RWPE2 (cell line): Measurements from ENCODE around the gene CD3D.

ENCODE experiments used
- ATAC-seq: fragments of 200-7000 bp; cut with Tn5 transposase; 3 replicates; pipeline ENCODE4 v1.9.1; 2021; ENCODE audit warnings: low read depth
- DNase-seq: peaks from one replicate; pipeline ENCODE4 v3.0.0-alpha.2; 2020; ENCODE audit warnings: low spot score
- H3K27ac ChIP-seq: fragments of 450-650 bp; 2 replicates; pipeline ENCODE4 v1.5.1; 2017; ENCODE audit warnings: mild to moderate bottlenecking; ENCODE audit not compliant: poor library complexity, severe bottlenecking
- H3K27me3 ChIP-seq: fragments of 250-450 bp; sonication (Bioruptor Pico); 2 replicates; pipeline ENCODE4 v1.5.1; 2021; ENCODE audit warnings: mild to moderate bottlenecking, moderate library complexity; ENCODE audit not compliant: insufficient read depth, poor library complexity, severe bottlenecking
- H3K36me3 ChIP-seq: fragments of 250-450 bp; sonication (Bioruptor Pico); 2 replicates; pipeline ENCODE4 v1.5.1; 2020; ENCODE audit warnings: low read depth, mild to moderate bottlenecking, moderate library complexity
- H3K4me1 ChIP-seq: fragments of 250-450 bp; sonication (Bioruptor Pico); 2 replicates; pipeline ENCODE4 v1.5.1; 2021; ENCODE audit warnings: mild to moderate bottlenecking, moderate library complexity; ENCODE audit not compliant: insufficient read depth, poor library complexity, severe bottlenecking
- H3K4me3 ChIP-seq: fragments of 250-450 bp; sonication (Bioruptor Pico); 2 replicates; pipeline ENCODE4 v1.5.1; 2021; ENCODE audit warnings: mild to moderate bottlenecking, moderate library complexity; ENCODE audit not compliant: severe bottlenecking
- H3K9me3 ChIP-seq: fragments of 250-450 bp; sonication (Bioruptor Pico); 2 replicates; pipeline ENCODE4 v1.5.1; 2021; ENCODE audit warnings: mild to moderate bottlenecking, moderate library complexity; ENCODE audit not compliant: severe bottlenecking
- TF ChIP-seq, protein P1 (sequence below): fragments of 450-650 bp; IDR thresholded peaks from one replicate; pipeline ENCODE4 v1.5.1; 2017; ENCODE audit warnings: mild to moderate bottlenecking, moderate library complexity; ENCODE audit not compliant: poor library complexity, severe bottlenecking

Gene CD3D

DNA sequence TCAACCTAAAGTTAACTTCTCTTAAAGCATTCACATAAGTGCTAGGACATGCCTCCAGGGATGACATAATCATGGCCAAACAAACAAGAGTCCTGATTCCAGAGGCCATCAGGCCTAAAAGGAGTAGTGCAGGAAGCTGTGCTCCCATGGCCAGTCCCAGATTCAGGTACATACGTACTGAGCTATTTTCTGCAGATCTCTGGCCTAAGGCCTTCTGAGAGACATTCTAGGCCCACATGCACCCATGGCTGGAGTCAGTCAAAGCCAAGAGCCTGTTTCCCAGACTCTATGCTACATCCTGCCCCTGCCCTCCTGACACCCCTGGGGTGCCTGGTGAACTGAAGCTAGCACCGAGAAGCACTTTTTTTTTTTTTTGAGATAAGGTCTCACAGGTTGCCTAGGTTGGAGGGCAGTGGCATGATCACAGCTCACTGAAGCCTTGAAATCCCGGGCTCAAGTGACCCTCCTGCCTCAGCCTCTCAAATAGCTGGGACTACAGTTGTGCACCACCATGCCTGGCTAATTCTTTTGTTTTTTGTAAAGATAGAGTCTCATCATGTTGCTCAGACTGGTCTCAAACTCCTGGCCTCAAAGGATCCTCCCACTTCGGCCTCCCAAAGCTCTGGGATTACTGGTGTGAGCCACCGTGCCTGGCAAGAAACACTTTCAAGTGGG is 553 bp downstream of the CD3D start:
- no peaks in the 10 kb centered on the region for H3K4me1 ChIP-seq
- no peaks in the 10 kb centered on the region for H3K36me3 ChIP-seq
- no peak for ATAC-seq

GRCh38 chr11:118341261-118341660 is 1.2 kb downstream of the CD3D start:
- H3K9me3 ChIP-seq = no peaks in the 10 kb centered on the region
- H3K27ac ChIP-seq = no peak overlapping the region
- no peaks in the 10 kb centered on the region for H3K36me3 ChIP-seq
- no peaks in the 10 kb centered on the region for H3K27me3 ChIP-seq
- TF ChIP-seq, protein P1, sequence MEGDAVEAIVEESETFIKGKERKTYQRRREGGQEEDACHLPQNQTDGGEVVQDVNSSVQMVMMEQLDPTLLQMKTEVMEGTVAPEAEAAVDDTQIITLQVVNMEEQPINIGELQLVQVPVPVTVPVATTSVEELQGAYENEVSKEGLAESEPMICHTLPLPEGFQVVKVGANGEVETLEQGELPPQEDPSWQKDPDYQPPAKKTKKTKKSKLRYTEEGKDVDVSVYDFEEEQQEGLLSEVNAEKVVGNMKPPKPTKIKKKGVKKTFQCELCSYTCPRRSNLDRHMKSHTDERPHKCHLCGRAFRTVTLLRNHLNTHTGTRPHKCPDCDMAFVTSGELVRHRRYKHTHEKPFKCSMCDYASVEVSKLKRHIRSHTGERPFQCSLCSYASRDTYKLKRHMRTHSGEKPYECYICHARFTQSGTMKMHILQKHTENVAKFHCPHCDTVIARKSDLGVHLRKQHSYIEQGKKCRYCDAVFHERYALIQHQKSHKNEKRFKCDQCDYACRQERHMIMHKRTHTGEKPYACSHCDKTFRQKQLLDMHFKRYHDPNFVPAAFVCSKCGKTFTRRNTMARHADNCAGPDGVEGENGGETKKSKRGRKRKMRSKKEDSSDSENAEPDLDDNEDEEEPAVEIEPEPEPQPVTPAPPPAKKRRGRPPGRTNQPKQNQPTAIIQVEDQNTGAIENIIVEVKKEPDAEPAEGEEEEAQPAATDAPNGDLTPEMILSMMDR = no peak
- ATAC-seq (no peak), DNase-seq (no peak)
- no peaks in the 10 kb centered on the region for H3K4me1 ChIP-seq
- no peak overlapping the region for H3K4me3 ChIP-seq

More for the DNA sequence above, 553 bp downstream of the CD3D start:
- TF ChIP-seq, protein P1 = no peak
- Histone ChIP-seq H3K27ac (no peak overlapping the region), H3K27me3 (no peaks in the 10 kb centered on the region), H3K9me3 (no peaks in the 10 kb centered on the region), H3K4me3 (no peak overlapping the region)
- DNase-seq = no peak

- no peaks in the 10 kb centered on the region for H3K36me3 ChIP-seq
- H3K4me3 ChIP-seq = no peak overlapping the region
- TF ChIP-seq, protein P1 = no peak
- no peaks in the 10 kb centered on the region for H3K27me3 ChIP-seq
- no peaks in the 10 kb centered on the region for H3K4me1 ChIP-seq
- DNase-seq (no peak), ATAC-seq (no peak)
- H3K27ac ChIP-seq = no peak overlapping the region
- no peaks in the 10 kb centered on the region for H3K9me3 ChIP-seq
These were observed 2.1 kb downstream of the CD3D start for GRCh38 chr11:118340449-118340848.

DNA sequence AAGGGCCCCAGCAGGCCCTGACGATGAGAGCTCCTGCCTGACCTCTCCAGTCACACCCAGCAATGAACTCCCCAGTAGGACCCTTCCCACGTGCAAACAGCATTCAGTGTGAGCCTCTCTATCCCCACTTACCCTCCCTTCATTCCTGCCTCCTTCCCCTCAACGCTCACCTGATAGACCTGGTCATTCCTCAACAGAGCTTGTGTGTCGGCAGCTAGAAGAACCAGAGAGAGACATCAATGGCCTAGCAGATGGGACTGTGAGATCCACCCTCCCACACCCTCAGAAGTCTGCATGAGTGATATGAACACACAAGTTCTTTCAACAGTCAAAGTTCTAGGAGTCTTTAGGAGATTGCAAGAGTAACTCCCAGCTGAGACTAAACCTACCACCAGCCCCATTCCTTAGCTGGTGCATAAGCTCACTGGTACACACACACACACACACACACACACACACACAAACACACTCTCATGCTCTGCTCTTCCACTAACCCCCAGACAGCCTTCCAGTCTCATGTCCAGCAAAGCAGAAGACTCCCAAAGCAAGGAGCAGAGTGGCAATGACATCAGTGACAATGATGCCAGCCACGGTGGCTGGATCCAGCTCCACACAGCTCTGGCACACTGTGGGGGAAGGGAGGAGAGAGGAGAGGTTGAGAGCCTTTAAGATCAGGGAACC is 3.1 kb downstream of the CD3D start:
- TF ChIP-seq, protein P1 = no peak

DNA sequence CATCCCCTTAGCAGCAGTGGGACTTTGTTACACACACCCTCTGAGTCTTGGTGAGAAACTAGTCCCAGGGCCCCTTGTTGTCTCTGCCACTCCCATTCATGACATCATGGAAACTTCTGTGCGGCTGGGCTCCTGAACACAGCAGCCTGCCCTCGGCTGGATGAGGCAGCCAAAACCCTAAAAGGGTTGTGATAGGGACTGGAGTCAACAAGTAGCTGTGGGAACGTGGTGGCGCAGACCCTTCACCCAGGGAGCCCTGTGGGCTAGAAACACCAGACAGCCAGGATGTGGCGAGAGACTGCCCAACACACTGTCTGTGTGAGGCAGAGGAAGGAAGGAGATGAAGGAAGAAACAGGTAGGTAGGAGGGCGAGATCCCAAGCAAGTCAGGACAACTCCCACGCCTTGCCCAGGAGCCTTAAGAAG is 3.9 kb downstream of the CD3D start:
- Histone ChIP-seq H3K27me3 (no peaks in the 10 kb centered on the region), H3K4me3 (no peak overlapping the region), H3K27ac (no peak overlapping the region), H3K36me3 (no peaks in the 10 kb centered on the region), H3K9me3 (no peaks in the 10 kb centered on the region), H3K4me1 (no peaks in the 10 kb centered on the region)
- no peak for DNase-seq
- TF ChIP-seq, protein P1 = no peak
- peak; percentile 19; the same call in 1 of the 3 replicates for ATAC-seq

More for the DNA sequence above, 3.1 kb downstream of the CD3D start:
- Histone ChIP-seq H3K27ac (no peak overlapping the region), H3K4me1 (no peaks in the 10 kb centered on the region), H3K4me3 (no peak overlapping the region), H3K27me3 (no peaks in the 10 kb centered on the region), H3K36me3 (no peaks in the 10 kb centered on the region), H3K9me3 (no peaks in the 10 kb centered on the region)
- no peak for DNase-seq
- ATAC-seq = no peak
